ENCODE measurements around the gene GPR35. TPM values are rescaled to one million over a fixed set of nuclear protein-coding genes. Genes with fewer than 3 reads are reported as not detected.
A peak's percentile ranks its signal among the peaks of the same experiment; 100 is the strongest.

GPR35 gene, protein sequence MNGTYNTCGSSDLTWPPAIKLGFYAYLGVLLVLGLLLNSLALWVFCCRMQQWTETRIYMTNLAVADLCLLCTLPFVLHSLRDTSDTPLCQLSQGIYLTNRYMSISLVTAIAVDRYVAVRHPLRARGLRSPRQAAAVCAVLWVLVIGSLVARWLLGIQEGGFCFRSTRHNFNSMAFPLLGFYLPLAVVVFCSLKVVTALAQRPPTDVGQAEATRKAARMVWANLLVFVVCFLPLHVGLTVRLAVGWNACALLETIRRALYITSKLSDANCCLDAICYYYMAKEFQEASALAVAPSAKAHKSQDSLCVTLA
- total RNA-seq = 1 to 10 TPM in 4 of 10 donors, under 1 TPM in 6; 0.40 to 2.1 (median 0.86) TPM
- polyA plus RNA-seq = 1 to 10 TPM; 1.4 to 5.2 TPM
- long read RNA-seq, donor 1 = 0 reads
- long read RNA-seq, donor 2 = 0 reads
- long read RNA-seq, donor 3 = 0 reads

DNA sequence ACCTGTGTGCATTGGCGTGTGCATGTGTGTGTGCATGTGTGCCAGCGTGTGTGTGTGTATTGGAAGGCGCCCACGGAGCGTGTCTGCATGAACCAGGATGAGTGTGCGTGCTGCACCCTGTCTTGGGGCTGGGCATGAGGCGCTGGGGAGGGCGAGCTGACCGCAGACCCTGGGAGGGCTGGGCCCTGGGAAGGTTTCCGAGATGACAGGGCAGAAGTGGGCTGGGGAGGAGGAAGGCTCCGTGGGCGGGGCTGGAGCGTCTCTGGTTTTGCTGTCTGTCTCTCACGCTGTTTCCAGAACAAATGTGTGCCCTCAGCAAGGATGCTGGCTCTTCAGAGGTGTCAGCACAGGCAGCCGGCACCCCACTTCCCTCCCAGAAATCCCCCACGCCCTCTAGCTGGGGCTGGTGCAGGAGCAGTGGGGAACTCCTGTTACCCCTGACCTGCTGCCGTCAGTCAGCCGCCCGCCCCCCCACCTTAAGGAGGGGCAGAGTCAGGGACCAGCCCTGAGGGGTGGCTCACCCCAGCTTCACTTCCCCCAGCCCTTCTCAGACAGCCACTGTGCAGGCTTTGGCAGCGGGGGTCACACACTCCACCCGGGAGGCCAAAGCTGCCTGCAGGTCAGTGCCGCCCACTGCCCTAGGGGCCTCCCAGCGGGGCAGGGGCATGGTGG, at the start of gene GPR35:
Gene GPR35, plus strand, starts transcription at position 531 of the 672 bp plus-strand sequence. CDS start 4,473 bp downstream, outside the sequence.
- Histone ChIP-seq H3K4me1 (peaks cover 0 to 64% (median 0%) of the 10 kb centered on the region in 9 donors), H3K27me3 (no peaks in the 10 kb centered on the region)
- no peak for DNase-seq

DNA sequence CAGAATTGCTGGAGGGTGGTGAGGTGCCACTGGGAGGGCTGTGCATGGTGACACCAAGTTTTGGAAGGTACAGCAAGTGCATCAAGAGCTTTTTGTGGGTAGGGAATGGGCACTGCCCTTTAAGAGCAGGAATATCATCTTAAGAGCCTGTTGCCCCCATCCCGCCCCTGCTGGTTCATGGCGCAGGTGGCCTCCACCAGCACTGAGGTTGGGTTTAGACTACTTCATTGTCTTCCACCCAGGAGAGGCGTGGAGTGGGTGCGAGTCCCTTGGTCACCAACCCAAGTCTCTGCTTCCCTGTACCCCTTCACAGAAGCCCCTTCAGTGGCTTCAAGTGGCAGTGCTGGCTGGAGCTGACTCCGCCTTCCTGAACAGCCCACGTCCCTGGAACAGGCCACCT, 49.2 kb upstream of the GPR35 start:
- TF ChIP-seq, protein P1, sequence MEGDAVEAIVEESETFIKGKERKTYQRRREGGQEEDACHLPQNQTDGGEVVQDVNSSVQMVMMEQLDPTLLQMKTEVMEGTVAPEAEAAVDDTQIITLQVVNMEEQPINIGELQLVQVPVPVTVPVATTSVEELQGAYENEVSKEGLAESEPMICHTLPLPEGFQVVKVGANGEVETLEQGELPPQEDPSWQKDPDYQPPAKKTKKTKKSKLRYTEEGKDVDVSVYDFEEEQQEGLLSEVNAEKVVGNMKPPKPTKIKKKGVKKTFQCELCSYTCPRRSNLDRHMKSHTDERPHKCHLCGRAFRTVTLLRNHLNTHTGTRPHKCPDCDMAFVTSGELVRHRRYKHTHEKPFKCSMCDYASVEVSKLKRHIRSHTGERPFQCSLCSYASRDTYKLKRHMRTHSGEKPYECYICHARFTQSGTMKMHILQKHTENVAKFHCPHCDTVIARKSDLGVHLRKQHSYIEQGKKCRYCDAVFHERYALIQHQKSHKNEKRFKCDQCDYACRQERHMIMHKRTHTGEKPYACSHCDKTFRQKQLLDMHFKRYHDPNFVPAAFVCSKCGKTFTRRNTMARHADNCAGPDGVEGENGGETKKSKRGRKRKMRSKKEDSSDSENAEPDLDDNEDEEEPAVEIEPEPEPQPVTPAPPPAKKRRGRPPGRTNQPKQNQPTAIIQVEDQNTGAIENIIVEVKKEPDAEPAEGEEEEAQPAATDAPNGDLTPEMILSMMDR (IDR thresholded peaks at IDR 0.05) = no peak
- intact Hi-C loops (cut with DNase I) = no loop called here
- Histone ChIP-seq H3K9me3 (peaks cover 0 to 4% (median 0%) of the 10 kb centered on the region in 11 donors), H3K4me3 (no peak overlapping the region), H3K4me1 (peaks cover 6 to 34% (median 26%) of the 10 kb centered on the region in 9 donors), H3K27ac (no peak overlapping the region), H3K27me3 (no peaks in the 10 kb centered on the region), H3K36me3 (peaks cover 0 to 72% (median 41%) of the 10 kb centered on the region in 9 donors)
- WGBS, 2 donors = 75 to 81% methylated on average over 6 of the region's 6 CpGs
- DNase-seq (peak in 1 of 2 donors; percentile 1), ATAC-seq (no peak)

More for the DNA sequence above, at the start of gene GPR35:
- Histone ChIP-seq H3K36me3 (peaks cover 0 to 3% (median 0%) of the 10 kb centered on the region in 9 donors), H3K4me3 (peak within 1 kb of the TSS in 1 of 10 donors; percentile 31), H3K9me3 (no peaks in the 10 kb centered on the region), H3K27ac (peak within 1 kb of the TSS in 1 of 10 donors; percentile 75)
- intact Hi-C loops (cut with DNase I) = no loop called here
- peak in 7 of 8 donors; percentile 21 to 44 (median 28) for ATAC-seq
- WGBS, 2 donors = 58 to 64% methylated on average over 23 of the region's 23 CpGs
- TF ChIP-seq, protein P1 (IDR thresholded peaks at IDR 0.05) = no peak

DNA sequence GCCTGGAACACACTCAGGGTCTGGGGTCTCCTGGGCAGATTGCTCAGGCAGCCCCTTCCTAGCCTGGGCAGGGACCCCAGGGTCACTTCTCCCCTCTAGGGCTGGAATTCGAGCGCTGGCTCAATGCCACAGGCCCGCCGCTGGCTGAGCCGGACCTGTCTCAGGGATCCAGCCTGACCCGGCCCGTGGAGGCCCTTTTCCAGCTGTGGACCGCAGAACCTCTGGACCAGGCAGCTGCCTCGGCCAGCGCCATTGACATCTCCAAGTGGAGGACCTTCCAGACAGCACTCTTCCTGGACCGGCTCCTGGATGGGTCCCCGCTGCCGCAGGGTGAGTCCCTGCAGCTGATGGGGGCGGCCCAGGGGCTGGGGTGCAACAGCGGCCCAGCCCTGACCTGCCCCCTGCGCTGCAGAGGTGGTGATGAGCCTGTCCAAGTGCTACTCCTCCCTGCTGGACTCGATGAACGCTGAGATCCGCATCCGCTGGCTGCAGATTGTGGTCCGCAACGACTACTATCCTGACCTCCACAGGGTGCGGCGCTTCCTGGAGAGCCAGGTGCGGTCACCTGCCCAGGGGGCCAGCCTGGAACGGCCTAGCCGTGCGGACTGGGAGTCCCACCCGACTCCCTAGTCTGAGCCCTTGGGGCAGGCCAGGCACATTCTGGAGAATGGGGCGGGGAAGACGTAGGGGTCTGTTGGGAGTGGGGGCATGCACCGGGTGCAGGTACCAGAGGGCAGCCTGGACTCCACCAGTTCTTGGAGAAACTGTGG, 48.7 kb upstream of the GPR35 start:
- peaks cover 0 to 72% (median 41%) of the 10 kb centered on the region in 9 donors for H3K36me3 ChIP-seq
- peaks cover 6 to 32% (median 22%) of the 10 kb centered on the region in 9 donors for H3K4me1 ChIP-seq
- intact Hi-C loops (cut with DNase I) = no loop called here
- no peak overlapping the region for H3K4me3 ChIP-seq
- ATAC-seq (no peak), DNase-seq (peak in 1 of 2 donors; percentile 16)
- peaks cover 0 to 10% (median 0%) of the 10 kb centered on the region in 11 donors for H3K9me3 ChIP-seq
- no peak overlapping the region for H3K27ac ChIP-seq
- H3K27me3 ChIP-seq = no peaks in the 10 kb centered on the region
- 94 to 95% methylated on average over 29 to 32 of the region's 32 CpGs for WGBS, 2 donors
- TF ChIP-seq, protein P1 (IDR thresholded peaks at IDR 0.05) = no peak

Data from heart right ventricle (tissue), 16 donors.